Esophagus (tissue), 2 donors: ENCODE results near the gene EP400. TPM values are rescaled to one million over a fixed set of nuclear protein-coding genes. Genes with fewer than 3 reads are reported as not detected.

Experiments used
- H3K27ac ChIP-seq, 2 donors: one replicate each; pipeline ENCODE4 v1.5.1; 2013; ENCODE audit warnings: low read depth in 2 of 2, mild to moderate bottlenecking in 2 of 2, inconsistent platforms in 1 of 2, low read length in 1 of 2, moderate library complexity in 1 of 2
- H3K27me3 ChIP-seq, 2 donors: one replicate each; pipeline ENCODE4 v1.6.1; 2013; ENCODE audit warnings: low read length in 2 of 2, control low read depth in 1 of 2, mild to moderate bottlenecking in 1 of 2; ENCODE audit not compliant: insufficient read depth in 2 of 2, control insufficient read depth in 1 of 2
- H3K36me3 ChIP-seq, 2 donors: one replicate each; pipeline ENCODE4 v1.6.1; 2013; ENCODE audit warnings: low read length in 1 of 2; ENCODE audit not compliant: control insufficient read depth in 2 of 2, insufficient read depth in 2 of 2
- H3K4me1 ChIP-seq, 2 donors: one replicate each; pipeline ENCODE4 v1.6.1; 2013; ENCODE audit warnings: low read length in 1 of 2; ENCODE audit not compliant: control insufficient read depth in 2 of 2, insufficient read depth in 2 of 2
- H3K4me3 ChIP-seq, 2 donors: one replicate each; pipeline ENCODE4 v1.5.1; 2013; ENCODE audit warnings: low read length in 2 of 2, mild to moderate bottlenecking in 2 of 2, low read depth in 1 of 2, moderate library complexity in 1 of 2
- H3K9me3 ChIP-seq, 2 donors: one replicate each; pipeline ENCODE4 v1.6.1; 2013; ENCODE audit warnings: mild to moderate bottlenecking in 2 of 2, low read depth in 1 of 2, low read length in 1 of 2, moderate library complexity in 1 of 2; ENCODE audit not compliant: control insufficient read depth in 2 of 2, insufficient read depth in 1 of 2
- WGBS, 2 donors: extraction: QIAGEN DNeasy Blood & Tissue Kit; methylation state at CpG; one replicate each; pipeline ENCODE4 v1.1.7; 2013; 5-methylcytosine and 5-hydroxymethylcytosine counted together
- polyA plus RNA-seq, 2 donors: library from polyadenylated mRNA; stranded (reverse); fragments of 200-250 nt; gene quantifications; one replicate each; pipeline ENCODE4 v1.2.3, GENCODE V29; 2013
- donor health status: healthy with polysubstance abuse.
- donor health status: Bipolar disorder and iron deficiency.

EP400 gene
- 10 to 100 TPM in 1 of 2 donors, 1 to 10 TPM in 1; 8.9 to 17.1 TPM for polyA plus RNA-seq

- Histone ChIP-seq H3K4me3 (peak within 1 kb of the TSS; percentile 94 to 96), H3K27me3 (no peaks in the 10 kb centered on the region), H3K4me1 (no peaks in the 10 kb centered on the region), H3K27ac (peak within 1 kb of the TSS; percentile 78 to 80), H3K36me3 (peaks cover 0 to 5% of the 10 kb centered on the region in 2 donors), H3K9me3 (peaks cover 0 to 2% of the 10 kb centered on the region in 2 donors)
- WGBS, 2 donors: 2% methylated on average over 45 to 97 of the region's 97 CpGs
These were observed at the start of gene EP400 for GRCh38 chr12:131949431-131950181. EP400 (plus strand) TSS chr12:131949942; CDS start chr12:131960620, 10,678 bp downstream.

GRCh38 chr12:131900397-131900796 is 49.3 kb upstream of the EP400 start:
- H3K9me3 ChIP-seq: no peaks in the 10 kb centered on the region
- peaks cover 19 to 39% of the 10 kb centered on the region in 2 donors for H3K4me1 ChIP-seq
- H3K36me3 ChIP-seq: peaks cover 0 to 10% of the 10 kb centered on the region in 2 donors
- H3K27me3 ChIP-seq: no peaks in the 10 kb centered on the region
- no peak overlapping the region for H3K27ac ChIP-seq
- 64 to 71% methylated on average over 6 of the region's 6 CpGs for WGBS, 2 donors
- H3K4me3 ChIP-seq: no peak overlapping the region

- H3K27ac ChIP-seq: peak overlapping the region; percentile 28 to 56
- H3K27me3 ChIP-seq: no peaks in the 10 kb centered on the region
- H3K36me3 ChIP-seq: peaks cover 0 to 10% of the 10 kb centered on the region in 2 donors
- WGBS, 2 donors: 67 to 69% methylated on average over 30 of the region's 30 CpGs
- H3K4me3 ChIP-seq: no peak overlapping the region
- H3K4me1 ChIP-seq: peaks cover 19 to 34% of the 10 kb centered on the region in 2 donors
- H3K9me3 ChIP-seq: no peaks in the 10 kb centered on the region
These were observed 48.1 kb upstream of the EP400 start for GRCh38 chr12:131901431-131902331.

- Histone ChIP-seq H3K4me3 (no peak overlapping the region), H3K27ac (peak overlapping the region; percentile 28 to 56)
- WGBS, 2 donors: 72 to 73% methylated on average over 25 of the region's 25 CpGs
These were observed 47.2 kb upstream of the EP400 start for GRCh38 chr12:131902332-131903241.

GRCh38 chr12:131903270-131904255 is 46.2 kb upstream of the EP400 start:
- Histone ChIP-seq H3K4me1 (peaks cover 15 to 30% of the 10 kb centered on the region in 2 donors), H3K27ac (no peak overlapping the region), H3K9me3 (no peaks in the 10 kb centered on the region), H3K27me3 (no peaks in the 10 kb centered on the region), H3K4me3 (no peak overlapping the region), H3K36me3 (peaks cover under 1 to 11% of the 10 kb centered on the region in 2 donors)
- WGBS, 2 donors: 85% methylated on average over 13 of the region's 13 CpGs

More at GRCh38 chr12:131902332-131903241, 47.2 kb upstream of the EP400 start:
- H3K4me1 ChIP-seq: peaks cover 15 to 30% of the 10 kb centered on the region in 2 donors
- H3K27me3 ChIP-seq: no peaks in the 10 kb centered on the region
- H3K9me3 ChIP-seq: no peaks in the 10 kb centered on the region
- peaks cover 0 to 8% of the 10 kb centered on the region in 2 donors for H3K36me3 ChIP-seq

GRCh38 chr12:131904346-131904745 is 45.4 kb upstream of the EP400 start:
- Histone ChIP-seq H3K36me3 (peaks cover 8 to 19% of the 10 kb centered on the region in 2 donors), H3K27ac (no peak overlapping the region), H3K9me3 (no peaks in the 10 kb centered on the region), H3K27me3 (no peaks in the 10 kb centered on the region), H3K4me1 (peaks cover 15 to 30% of the 10 kb centered on the region in 2 donors), H3K4me3 (no peak overlapping the region)
- 88 to 91% methylated on average over 5 of the region's 5 CpGs for WGBS, 2 donors

- 85 to 86% methylated on average over 13 of the region's 13 CpGs for WGBS, 2 donors
- H3K36me3 ChIP-seq: peaks cover 14 to 27% of the 10 kb centered on the region in 2 donors
- no peak overlapping the region for H3K4me3 ChIP-seq
- no peaks in the 10 kb centered on the region for H3K9me3 ChIP-seq
- H3K27me3 ChIP-seq: no peaks in the 10 kb centered on the region
- H3K4me1 ChIP-seq: peaks cover 15 to 30% of the 10 kb centered on the region in 2 donors
- no peak overlapping the region for H3K27ac ChIP-seq
These were observed 44.6 kb upstream of the EP400 start for GRCh38 chr12:131905081-131905629.

- Histone ChIP-seq H3K27ac (no peak overlapping the region), H3K36me3 (peaks cover 16 to 32% of the 10 kb centered on the region in 2 donors), H3K4me1 (peaks cover 15 to 27% of the 10 kb centered on the region in 2 donors), H3K9me3 (no peaks in the 10 kb centered on the region), H3K27me3 (no peaks in the 10 kb centered on the region), H3K4me3 (no peak overlapping the region)
- WGBS, 2 donors: 90% methylated on average over 15 of the region's 15 CpGs
These were observed 44.1 kb upstream of the EP400 start for GRCh38 chr12:131905630-131906091.
